GM18861 (cell line): ENCODE data around the gene FBXL14.
"Not testable (repeated sequence)": the region's sequence is repeated elsewhere in the genome, so short reads cannot be mapped to it uniquely, and the experiment has no call there.

Experiments used
- ATAC-seq: cut with Tn5 transposase; IDR thresholded peaks from one replicate; pipeline ENCODE4 v1.9.1; 2021; ENCODE audit not compliant: unreplicated experiment

Gene FBXL14

GRCh38 chr12:1619587-1619986 is 25.2 kb upstream of the FBXL14 start:
- no peak for ATAC-seq

GRCh38 chr12:1619159-1619558 is 24.8 kb upstream of the FBXL14 start:
- ATAC-seq: no peak

- no peak for ATAC-seq
Observed at GRCh38 chr12:1618489-1618888, 24.1 kb upstream of the FBXL14 start.

GRCh38 chr12:1616233-1617066 is 22.1 kb upstream of the FBXL14 start:
- ATAC-seq: no peak

GRCh38 chr12:1614360-1614759 is 20.0 kb upstream of the FBXL14 start:
- no peak for ATAC-seq

GRCh38 chr12:1613860-1614259 is 19.5 kb upstream of the FBXL14 start:
- ATAC-seq: no peak

GRCh38 chr12:1611803-1612572 is 17.6 kb upstream of the FBXL14 start:
- ATAC-seq: no peak

- ATAC-seq: no peak
Observed at GRCh38 chr12:1610072-1610643, 15.8 kb upstream of the FBXL14 start.

- ATAC-seq: no peak
Observed at GRCh38 chr12:1608713-1609119, 14.3 kb upstream of the FBXL14 start.

GRCh38 chr12:1607940-1608712 is 13.7 kb upstream of the FBXL14 start:
- no peak for ATAC-seq

- peak; percentile 65 for ATAC-seq
Observed at GRCh38 chr12:1606021-1606622, 11.7 kb upstream of the FBXL14 start.

- ATAC-seq: peak; percentile 34
Observed at GRCh38 chr12:1605129-1606020, 11.0 kb upstream of the FBXL14 start.

GRCh38 chr12:1604464-1604863 is 10.1 kb upstream of the FBXL14 start:
- no peak for ATAC-seq

GRCh38 chr12:1603269-1603993 is 9.1 kb upstream of the FBXL14 start:
- ATAC-seq: no peak

- not testable (repeated sequence) for ATAC-seq
Observed at GRCh38 chr12:1602706-1603105, 8.3 kb upstream of the FBXL14 start.

GRCh38 chr12:1598757-1599156 is 4.4 kb upstream of the FBXL14 start:
- no peak for ATAC-seq

GRCh38 chr12:1595690-1596347 is 1.4 kb upstream of the FBXL14 start:
- ATAC-seq: no peak

GRCh38 chr12:1595026-1595561 is 713 bp upstream of the FBXL14 start:
- no peak for ATAC-seq

- no peak for ATAC-seq
Observed at GRCh38 chr12:1594006-1594260, 448 bp downstream of the FBXL14 start.
